Neural cell (in vitro differentiated cells): ENCODE data around the gene ZNRD2. TPM values are rescaled to one million over a fixed set of nuclear protein-coding genes. Genes with fewer than 3 reads are reported as not detected.

Source experiments
- H2AFZ ChIP-seq: fragments of 200-600, 300-800 bp; sonication (generic), shearing (Covaris generic); 2 replicates; pipeline ENCODE4 v1.6.0; 2014; ENCODE audit warnings: low read depth, mild to moderate bottlenecking, antibody characterized with exemption, low read length, moderate library complexity
- H3F3A ChIP-seq: fragments of 200-600 bp; shearing (Covaris generic); 2 replicates; pipeline ENCODE4 v1.6.1; 2016; ENCODE audit warnings: mild to moderate bottlenecking, moderate library complexity, mixed read lengths, antibody characterized with exemption, low read length; ENCODE audit not compliant: insufficient read depth, poor library complexity, severe bottlenecking
- H3K27ac ChIP-seq: fragments of 200-600, 300-800 bp; sonication (generic), shearing (Covaris generic); 2 replicates; pipeline ENCODE4 v1.5.1; 2014; ENCODE audit warnings: mild to moderate bottlenecking, low read length, moderate library complexity
- H3K27me3 ChIP-seq: fragments of 300-800, 200-600 bp; sonication (generic), shearing (Covaris generic); 2 replicates; pipeline ENCODE4 v1.6.0; 2014; ENCODE audit warnings: mild to moderate bottlenecking, low read depth, low read length, moderate library complexity; ENCODE audit not compliant: insufficient read depth
- H3K36me3 ChIP-seq: fragments of 300-800, 200-600 bp; sonication (generic), shearing (Covaris generic); 2 replicates; pipeline ENCODE4 v1.5.1; 2014; ENCODE audit warnings: mild to moderate bottlenecking, antibody characterized with exemption, low read length, moderate library complexity; ENCODE audit not compliant: insufficient read depth
- H3K4me2 ChIP-seq: fragments of 300-800, 200-600 bp; sonication (generic), shearing (Covaris generic); 2 replicates; pipeline ENCODE4 v1.6.0; 2014; ENCODE audit warnings: mild to moderate bottlenecking, low read length
- H3K4me3 ChIP-seq: fragments of 300-800, 200-600 bp; sonication (generic), shearing (Covaris generic); 2 replicates; pipeline ENCODE4 v1.5.1; 2014; ENCODE audit warnings: mild to moderate bottlenecking, low read length, moderate library complexity
- H3K79me2 ChIP-seq: fragments of 200-600 bp; shearing (Covaris generic); replicated peaks from 2 replicates; pipeline ENCODE4 v1.6.0; 2014; ENCODE audit warnings: mild to moderate bottlenecking, low read length, moderate library complexity; ENCODE audit not compliant: insufficient read depth
- H3K9ac ChIP-seq: fragments of 300-800, 200-600 bp; sonication (generic), shearing (Covaris generic); 2 replicates; pipeline ENCODE4 v1.6.1; 2016; ENCODE audit warnings: mild to moderate bottlenecking, low read length, mixed read lengths
- H3K9me2 ChIP-seq: fragments of 200-600 bp; shearing (Covaris generic); 2 replicates; pipeline ENCODE4 v1.6.1; 2016; ENCODE audit warnings: mild to moderate bottlenecking, low read length, mixed read lengths; ENCODE audit not compliant: insufficient read depth
- H3K9me3 ChIP-seq: fragments of 200-600, 300-800 bp; sonication (generic), shearing (Covaris generic); 2 replicates; pipeline ENCODE4 v1.6.1; 2016; ENCODE audit warnings: mild to moderate bottlenecking, mixed run types, low read length, moderate library complexity, mixed read lengths
- H4K20me1 ChIP-seq: fragments of 200-600 bp; shearing (Covaris generic); 2 replicates; pipeline ENCODE4 v1.6.1; 2016; ENCODE audit warnings: mild to moderate bottlenecking, mixed run types; ENCODE audit not compliant: insufficient read depth
- CTCF ChIP-seq: fragments of 450-650 bp; IDR thresholded peaks from 2 replicates; pipeline ENCODE4 v1.5.1; 2014; ENCODE audit warnings: antibody characterized with exemption, mild to moderate bottlenecking, moderate library complexity; ENCODE audit not compliant: poor library complexity, severe bottlenecking
- EP300 ChIP-seq: fragments of 450-650 bp; conservative IDR thresholded peaks from 2 replicates; pipeline ENCODE4 v1.6.1; 2014; ENCODE audit warnings: antibody characterized with exemption, mild to moderate bottlenecking, moderate library complexity; ENCODE audit not compliant: poor library complexity, severe bottlenecking
- EZH2 ChIP-seq: fragments of 200-600, 300-800 bp; shearing (Covaris generic), sonication (generic); IDR thresholded peaks from 2 replicates; pipeline ENCODE4 v1.6.1; 2014; ENCODE audit warnings: antibody characterized with exemption, low read length, borderline replicate concordance, mild to moderate bottlenecking; ENCODE audit not compliant: insufficient read depth, poor library complexity, severe bottlenecking
- MXI1 ChIP-seq: fragments of 450-650 bp; conservative IDR thresholded peaks from 2 replicates; pipeline ENCODE4 v1.6.1; 2014; ENCODE audit warnings: antibody characterized with exemption, mild to moderate bottlenecking; ENCODE audit not compliant: poor library complexity, severe bottlenecking
- POLR2AphosphoS5 ChIP-seq: IDR thresholded peaks from 2 replicates; pipeline ENCODE4 v1.6.1; 2012
- RAD21 ChIP-seq: fragments of 450-650 bp; conservative IDR thresholded peaks from 2 replicates; pipeline ENCODE4 v1.6.1; 2014; ENCODE audit warnings: antibody characterized with exemption, mild to moderate bottlenecking, moderate library complexity
- SMC3 ChIP-seq: fragments of 450-650 bp; conservative IDR thresholded peaks from 2 replicates; pipeline ENCODE4 v1.6.1; 2014; ENCODE audit warnings: antibody characterized with exemption, mild to moderate bottlenecking, moderate library complexity; ENCODE audit not compliant: poor library complexity
- TAF1 ChIP-seq: IDR thresholded peaks from 2 replicates; pipeline ENCODE4 v1.6.1; 2012; ENCODE audit warnings: low read depth
- polyA plus RNA-seq: library from polyadenylated mRNA; depleted of rRNA; stranded (reverse); fragments of >200 nt; gene quantifications from 2 replicates; pipeline ENCODE4 v1.2.3, GENCODE V29; 2014
- TF ChIP-seq, protein P1 (sequence below): IDR thresholded peaks from 2 replicates; pipeline ENCODE4 v1.6.1; 2012; ENCODE audit warnings: borderline replicate concordance

Gene ZNRD2
- polyA plus RNA-seq, 1 donor from 2014 or later = 36.2 TPM

GRCh38 chr11:65616575-65617001, 46.3 kb downstream of the ZNRD2 start:
- Histone ChIP-seq H3K27me3 (no peaks in the 10 kb centered on the region), H2AFZ (no peak overlapping the region), H3K27ac (no peak overlapping the region), H3K79me2 (peaks cover 18% of the 10 kb centered on the region), H3F3A (no peaks in the 10 kb centered on the region), H4K20me1 (no peaks in the 10 kb centered on the region), H3K4me3 (peak overlapping the region; percentile 81), H3K9me2 (no peaks in the 10 kb centered on the region), H3K9me3 (no peaks in the 10 kb centered on the region), H3K36me3 (no peaks in the 10 kb centered on the region), H3K4me2 (peak overlapping the region; percentile 84), H3K9ac (peak overlapping the region; percentile 76)
- no peak for TF ChIP-seq TAF1
- TF ChIP-seq MXI1 = no peak
- TF ChIP-seq EZH2 = no peak
- TF ChIP-seq SMC3 = no peak
- TF ChIP-seq CTCF = no peak
- TF ChIP-seq POLR2AphosphoS5 = no peak
- TF ChIP-seq, protein P1, sequence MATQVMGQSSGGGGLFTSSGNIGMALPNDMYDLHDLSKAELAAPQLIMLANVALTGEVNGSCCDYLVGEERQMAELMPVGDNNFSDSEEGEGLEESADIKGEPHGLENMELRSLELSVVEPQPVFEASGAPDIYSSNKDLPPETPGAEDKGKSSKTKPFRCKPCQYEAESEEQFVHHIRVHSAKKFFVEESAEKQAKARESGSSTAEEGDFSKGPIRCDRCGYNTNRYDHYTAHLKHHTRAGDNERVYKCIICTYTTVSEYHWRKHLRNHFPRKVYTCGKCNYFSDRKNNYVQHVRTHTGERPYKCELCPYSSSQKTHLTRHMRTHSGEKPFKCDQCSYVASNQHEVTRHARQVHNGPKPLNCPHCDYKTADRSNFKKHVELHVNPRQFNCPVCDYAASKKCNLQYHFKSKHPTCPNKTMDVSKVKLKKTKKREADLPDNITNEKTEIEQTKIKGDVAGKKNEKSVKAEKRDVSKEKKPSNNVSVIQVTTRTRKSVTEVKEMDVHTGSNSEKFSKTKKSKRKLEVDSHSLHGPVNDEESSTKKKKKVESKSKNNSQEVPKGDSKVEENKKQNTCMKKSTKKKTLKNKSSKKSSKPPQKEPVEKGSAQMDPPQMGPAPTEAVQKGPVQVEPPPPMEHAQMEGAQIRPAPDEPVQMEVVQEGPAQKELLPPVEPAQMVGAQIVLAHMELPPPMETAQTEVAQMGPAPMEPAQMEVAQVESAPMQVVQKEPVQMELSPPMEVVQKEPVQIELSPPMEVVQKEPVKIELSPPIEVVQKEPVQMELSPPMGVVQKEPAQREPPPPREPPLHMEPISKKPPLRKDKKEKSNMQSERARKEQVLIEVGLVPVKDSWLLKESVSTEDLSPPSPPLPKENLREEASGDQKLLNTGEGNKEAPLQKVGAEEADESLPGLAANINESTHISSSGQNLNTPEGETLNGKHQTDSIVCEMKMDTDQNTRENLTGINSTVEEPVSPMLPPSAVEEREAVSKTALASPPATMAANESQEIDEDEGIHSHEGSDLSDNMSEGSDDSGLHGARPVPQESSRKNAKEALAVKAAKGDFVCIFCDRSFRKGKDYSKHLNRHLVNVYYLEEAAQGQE = no peak
- no peak for TF ChIP-seq RAD21
- TF ChIP-seq EP300 = no peak

GRCh38 chr11:65617136-65617850, 47.0 kb downstream of the ZNRD2 start:
- Histone ChIP-seq H3K9ac (peak overlapping the region; percentile 76), H3K79me2 (peaks cover 18% of the 10 kb centered on the region), H3K27ac (no peak overlapping the region), H3F3A (no peaks in the 10 kb centered on the region), H2AFZ (no peak overlapping the region), H3K4me2 (peak overlapping the region; percentile 84), H3K9me2 (no peaks in the 10 kb centered on the region), H3K27me3 (no peaks in the 10 kb centered on the region), H3K4me3 (peak overlapping the region; percentile 81), H3K9me3 (no peaks in the 10 kb centered on the region), H3K36me3 (no peaks in the 10 kb centered on the region), H4K20me1 (no peaks in the 10 kb centered on the region)
- TF ChIP-seq EZH2 = no peak
- no peak for TF ChIP-seq MXI1
- no peak for TF ChIP-seq SMC3
- no peak for TF ChIP-seq RAD21
- TF ChIP-seq, protein P1 = no peak
- TF ChIP-seq TAF1 = no peak
- TF ChIP-seq CTCF = no peak
- TF ChIP-seq EP300 = no peak
- TF ChIP-seq POLR2AphosphoS5 = no peak
